ENCODE results near the gene FITM2.
"Not testable (repeated sequence)": the region's sequence is repeated elsewhere in the genome, so short reads cannot be mapped to it uniquely, and the experiment has no call there.

Gene FITM2

GRCh38 chr20:44310664-44311639 lies at the start of gene FITM2:
Gene FITM2 (minus strand): TSS chr20:44311202. CDS start chr20:44311148, 54 bp downstream.
- peak; percentile 98 for DNase-seq (ENCODE audit: low read depth)

GRCh38 chr20:44360221-44360620 lies 49.2 kb upstream of the FITM2 start:
- DNase-seq (ENCODE audit: low read depth) = no peak

- no peak for DNase-seq (ENCODE audit: low read depth)
Measured at GRCh38 chr20:44358776-44359175, 47.8 kb upstream of the FITM2 start.

- no peak for DNase-seq (ENCODE audit: low read depth)
Measured at GRCh38 chr20:44357555-44358125, 46.6 kb upstream of the FITM2 start.

- DNase-seq (ENCODE audit: low read depth) = no peak
Measured at GRCh38 chr20:44357020-44357419, 46.0 kb upstream of the FITM2 start.

GRCh38 chr20:44356353-44356723 lies 45.3 kb upstream of the FITM2 start:
- DNase-seq (ENCODE audit: low read depth) = no peak

GRCh38 chr20:44355498-44356352 lies 44.7 kb upstream of the FITM2 start, which contains the start of gene HNF4A:
Gene HNF4A (plus strand): TSS chr20:44355699. CDS start chr20:44355805, 106 bp downstream.
- no peak for DNase-seq (ENCODE audit: low read depth)

- DNase-seq (ENCODE audit: low read depth) = no peak
Measured at GRCh38 chr20:44354979-44355497, 44.0 kb upstream of the FITM2 start.

- no peak for DNase-seq (ENCODE audit: low read depth)
Measured at GRCh38 chr20:44350567-44350966, 39.6 kb upstream of the FITM2 start.

- DNase-seq (ENCODE audit: low read depth) = no peak
Measured at GRCh38 chr20:44349349-44349748, 38.3 kb upstream of the FITM2 start.

- DNase-seq (ENCODE audit: low read depth) = no peak
Measured at GRCh38 chr20:44348168-44348659, 37.2 kb upstream of the FITM2 start.

- not testable (repeated sequence) for DNase-seq (ENCODE audit: low read depth)
Measured at GRCh38 chr20:44345941-44346340, 34.9 kb upstream of the FITM2 start.

- no peak for DNase-seq (ENCODE audit: low read depth)
Measured at GRCh38 chr20:44345147-44345546, 34.1 kb upstream of the FITM2 start.

- no peak for DNase-seq (ENCODE audit: low read depth)
Measured at GRCh38 chr20:44344723-44345122, 33.7 kb upstream of the FITM2 start.

- no peak for DNase-seq (ENCODE audit: low read depth)
Measured at GRCh38 chr20:44343162-44343675, 32.2 kb upstream of the FITM2 start.

GRCh38 chr20:44342248-44342647 lies 31.2 kb upstream of the FITM2 start:
- no peak for DNase-seq (ENCODE audit: low read depth)

- DNase-seq (ENCODE audit: low read depth) = no peak
Measured at GRCh38 chr20:44336725-44337380, 25.9 kb upstream of the FITM2 start, which contains the start of gene R3HDML. Gene R3HDML (plus strand): TSS chr20:44337043. CDS start chr20:44337158, 115 bp downstream.

GRCh38 chr20:44336086-44336485 lies 25.1 kb upstream of the FITM2 start:
- no peak for DNase-seq (ENCODE audit: low read depth)

GRCh38 chr20:44335675-44336074 lies 24.7 kb upstream of the FITM2 start:
- no peak for DNase-seq (ENCODE audit: low read depth)

- no peak for DNase-seq (ENCODE audit: low read depth)
Measured at GRCh38 chr20:44334709-44335108, 23.7 kb upstream of the FITM2 start.

GRCh38 chr20:44334306-44334705 lies 23.3 kb upstream of the FITM2 start:
- no peak for DNase-seq (ENCODE audit: low read depth)
